H1 (cell line): ENCODE measurements around the gene DDX1. TPM values are rescaled to one million over a fixed set of nuclear protein-coding genes. Genes with fewer than 3 reads are reported as not detected.

Experiments used
- CTCF ChIA-PET: fragments of 300-600 bp; sonication (Branson Sonifier 250); formaldehyde crosslinking; loops from one replicate; lab custom pipeline; 2021; ENCODE audit not compliant: partially characterized antibody; lab: Charles Lee
- POLR2A ChIA-PET: fragments of 300-600 bp; sonication (Branson Sonifier 250); formaldehyde crosslinking; loops from one replicate; lab custom pipeline; 2021; ENCODE audit warnings: inconsistent platforms; ENCODE audit not compliant: partially characterized antibody; lab: Charles Lee
- DNase-seq, 2 experiments: peaks; one replicate each; pipeline versions ENCODE4 v3.0.0 to v3.0.0-alpha.2; 2010 to 2022; ENCODE audit warnings: low spot score in 2 of 2, low read depth in 1 of 2, mixed read lengths in 1 of 2
- FAIRE-seq: peaks from 2 replicates; lab custom pipeline; 2011; peaks lifted over from hg19 to GRCh38; lab: Jason Lieb, UNC
- H2AFZ ChIP-seq: 2 replicates; pipeline ENCODE4 v1.8.1; 2012; ENCODE audit warnings: low read length, inconsistent platforms
- H2AK5ac ChIP-seq: 2 replicates; pipeline ENCODE4 v1.6.1; 2013; ENCODE audit warnings: low read depth, low read length
- H2BK120ac ChIP-seq: replicated peaks from 2 replicates; pipeline ENCODE3; 2013; ENCODE audit warnings: low read depth, low read length, inconsistent platforms
- H2BK12ac ChIP-seq: 2 replicates; pipeline ENCODE4 v1.6.1; 2013; ENCODE audit warnings: low read depth, low read length
- H2BK15ac ChIP-seq: 2 replicates; pipeline ENCODE4 v1.6.1; 2013; ENCODE audit warnings: low read length
- H2BK20ac ChIP-seq: 2 replicates; pipeline ENCODE4 v1.6.1; 2013; ENCODE audit warnings: low read length
- H2BK5ac ChIP-seq: 2 replicates; pipeline ENCODE4 v1.6.1; 2013; ENCODE audit warnings: low read depth, low read length
- H3K14ac ChIP-seq: 2 replicates; pipeline ENCODE4 v1.6.1; 2013; ENCODE audit warnings: inconsistent platforms; ENCODE audit not compliant: insufficient read length
- H3K18ac ChIP-seq: 2 replicates; pipeline ENCODE4 v1.6.1; 2013; ENCODE audit warnings: low read length; ENCODE audit errors: extremely low read depth
- H3K23ac ChIP-seq: 2 replicates; pipeline ENCODE4 v1.6.1; 2013; ENCODE audit warnings: inconsistent platforms; ENCODE audit not compliant: insufficient read length
- H3K23me2 ChIP-seq: 2 replicates; pipeline ENCODE4 v1.6.1; 2013; ENCODE audit warnings: low read depth, low read length
- H3K27ac ChIP-seq: 2 replicates; pipeline ENCODE4 v1.6.1; 2011; ENCODE audit warnings: low read depth, low read length, inconsistent platforms
- H3K27me3 ChIP-seq, 4 experiments: replicated peaks in 1 of 4; 1 replicate in 1 of 4; 2 replicates in 3 of 4; pipeline versions ENCODE4 v1.6.1 to v1.8.1; 2011 to 2013; ENCODE audit warnings: low read length in 3 of 4, mild to moderate bottlenecking in 3 of 4, inconsistent platforms in 2 of 4, mixed read lengths in 2 of 4, moderate library complexity in 1 of 4; ENCODE audit not compliant: control insufficient read depth in 3 of 4, insufficient read depth in 3 of 4; ENCODE audit errors: extremely low read depth in 1 of 4
- H3K36me3 ChIP-seq, 4 experiments: 2 replicates each; pipeline versions ENCODE4 v1.6.1 to v1.8.1; 2011 to 2013; ENCODE audit warnings: mild to moderate bottlenecking in 4 of 4, low read length in 3 of 4, moderate library complexity in 2 of 4, control low read depth in 1 of 4, inconsistent platforms in 1 of 4; ENCODE audit not compliant: insufficient read depth in 4 of 4, control insufficient read depth in 2 of 4
- H3K4ac ChIP-seq: replicated peaks from 2 replicates; pipeline ENCODE3; 2013; ENCODE audit warnings: low read length, low read depth, mixed read lengths, inconsistent platforms; ENCODE audit not compliant: insufficient read length
- H3K4me1 ChIP-seq, 4 experiments: replicated peaks in 1 of 4; 1 replicate in 1 of 4; 2 replicates in 3 of 4; pipeline versions ENCODE4 v1.6.1 to v1.8.1; 2011 to 2013; ENCODE audit warnings: low read length in 3 of 4, inconsistent platforms in 2 of 4, mixed read lengths in 1 of 4; ENCODE audit not compliant: insufficient read depth in 4 of 4, control insufficient read depth in 3 of 4
- H3K4me2 ChIP-seq, 2 experiments: 2 replicates each; pipeline versions ENCODE4 v1.6.1 to v1.8.1; 2011 to 2013; ENCODE audit warnings: low read depth in 2 of 2, low read length in 2 of 2, control low read depth in 1 of 2, inconsistent platforms in 1 of 2, mild to moderate bottlenecking in 1 of 2; ENCODE audit not compliant: insufficient read depth in 1 of 2
- H3K4me3 ChIP-seq, 4 experiments: fragments of 200-600, 300-600 bp in 1 of 4; sonication (generic), shearing (Covaris generic), sonication (Bioruptor Twin) in 1 of 4; 2 replicates each; pipeline versions ENCODE4 v1.5.1 to v1.8.1; 2011 to 2016; ENCODE audit warnings: low read length in 4 of 4, low read depth in 3 of 4, control low read depth in 2 of 4, inconsistent platforms in 2 of 4, mild to moderate bottlenecking in 2 of 4, mixed read lengths in 1 of 4, moderate library complexity in 1 of 4; ENCODE audit not compliant: insufficient read depth in 2 of 4; ENCODE audit errors: extremely low read depth in 1 of 4
- H3K56ac ChIP-seq: replicated peaks from 2 replicates; pipeline ENCODE3; 2013; ENCODE audit warnings: low read depth, mild to moderate bottlenecking, mixed read lengths, low read length, inconsistent platforms; ENCODE audit not compliant: insufficient read length
- H3K79me1 ChIP-seq: 2 replicates; pipeline ENCODE4 v1.6.1; 2013; ENCODE audit warnings: low read depth, low read length, control low read depth
- H3K79me2 ChIP-seq, 2 experiments: 2 replicates each; pipeline versions ENCODE4 v1.6.1 to v1.8.1; 2012 to 2013; ENCODE audit warnings: low read length in 2 of 2, mild to moderate bottlenecking in 2 of 2, inconsistent platforms in 1 of 2; ENCODE audit not compliant: insufficient read depth in 2 of 2, control insufficient read depth in 1 of 2
- H3K9ac ChIP-seq, 4 experiments: replicated peaks in 1 of 4; 1 replicate in 1 of 4; 2 replicates in 3 of 4; pipeline versions ENCODE4 v1.6.1 to v1.8.1; 2011 to 2013; ENCODE audit warnings: low read depth in 3 of 4, low read length in 3 of 4, control low read depth in 2 of 4, mild to moderate bottlenecking in 2 of 4, moderate library complexity in 2 of 4, inconsistent platforms in 1 of 4; ENCODE audit errors: extremely low read depth in 1 of 4
- H3K9me3 ChIP-seq, 2 experiments: 2 replicates each; pipeline versions ENCODE4 v1.6.1 to v1.8.1; 2012 to 2013; ENCODE audit warnings: mild to moderate bottlenecking in 2 of 2, moderate library complexity in 2 of 2, control low read depth in 1 of 2, inconsistent platforms in 1 of 2, low read depth in 1 of 2, low read length in 1 of 2, mixed read lengths in 1 of 2; ENCODE audit not compliant: insufficient read depth in 2 of 2
- H4K20me1 ChIP-seq, 2 experiments: replicated peaks in 1 of 2; 2 replicates each; pipeline versions ENCODE3 to v1.8.1; 2011 to 2013; ENCODE audit warnings: inconsistent platforms in 2 of 2, low read length in 2 of 2, mild to moderate bottlenecking in 1 of 2; ENCODE audit not compliant: insufficient read depth in 2 of 2, control insufficient read depth in 1 of 2
- H4K5ac ChIP-seq: 2 replicates; pipeline ENCODE4 v1.6.1; 2013; ENCODE audit warnings: low read length, low read depth, mixed read lengths, inconsistent platforms; ENCODE audit not compliant: insufficient read length
- H4K8ac ChIP-seq: 2 replicates; pipeline ENCODE4 v1.8.0; 2013; ENCODE audit warnings: mild to moderate bottlenecking, moderate library complexity, low read length, inconsistent platforms; ENCODE audit not compliant: insufficient read depth; ENCODE audit errors: extremely low read depth
- H4K91ac ChIP-seq: replicated peaks from 2 replicates; pipeline ENCODE3; 2013; ENCODE audit warnings: low read length, mixed read lengths, inconsistent platforms; ENCODE audit not compliant: insufficient read length
- ATF2 ChIP-seq: IDR thresholded peaks from 2 replicates; pipeline ENCODE4 v1.6.1; 2012; ENCODE audit warnings: low read length, inconsistent platforms
- CBX5 ChIP-seq: fragments of 300-800, 300-1000 bp; sonication (generic); IDR thresholded peaks from 2 replicates; pipeline ENCODE4 v1.7.1; 2016; ENCODE audit warnings: antibody characterized with exemption, low read length, low read depth
- CHD2 ChIP-seq: IDR thresholded peaks from 2 replicates; pipeline ENCODE4 v1.6.1; 2012; ENCODE audit warnings: low read length, improper control_type of control experiment
- EP300 ChIP-seq, 2 experiments: IDR thresholded peaks; 1 replicate in 1 of 2; 2 replicates in 1 of 2; pipeline ENCODE4 v1.6.1; 2011 to 2012; ENCODE audit warnings: low read depth in 2 of 2, low read length in 2 of 2, mild to moderate bottlenecking in 2 of 2, borderline replicate concordance in 1 of 2, inconsistent platforms in 1 of 2, moderate library complexity in 1 of 2
- FOSL1 ChIP-seq: IDR thresholded peaks from 2 replicates; pipeline ENCODE4 v1.6.1; 2011; ENCODE audit warnings: mild to moderate bottlenecking, low read depth, low read length, moderate library complexity; ENCODE audit not compliant: insufficient read depth
- MAFK ChIP-seq: IDR thresholded peaks from 2 replicates; pipeline ENCODE4 v1.6.1; 2012; ENCODE audit warnings: low read depth, mild to moderate bottlenecking, improper control_type of control experiment, low read length
- NANOG ChIP-seq: IDR thresholded peaks from 2 replicates; pipeline ENCODE4 v1.6.1; 2011; ENCODE audit warnings: low read length, low read depth, mild to moderate bottlenecking, inconsistent platforms; ENCODE audit not compliant: insufficient read depth, poor library complexity, severe bottlenecking
- PHF8 ChIP-seq: fragments of 200-600 bp; sonication (generic); conservative IDR thresholded peaks from 2 replicates; pipeline ENCODE4 v1.7.1; 2012; ENCODE audit warnings: low read depth, mild to moderate bottlenecking, inconsistent platforms, low read length, moderate library complexity
- POLR2A ChIP-seq, 2 experiments: IDR thresholded peaks; 1 replicate in 1 of 2; 2 replicates in 1 of 2; pipeline ENCODE4 v1.6.1; 2011; ENCODE audit warnings: low read depth in 2 of 2, low read length in 2 of 2, mild to moderate bottlenecking in 2 of 2; ENCODE audit errors: control extremely low read depth in 1 of 2
- SIN3A ChIP-seq, 2 experiments: IDR thresholded peaks in 1 of 2; conservative IDR thresholded peaks in 1 of 2; 2 replicates each; pipeline ENCODE4 v1.6.1; 2011 to 2012; ENCODE audit warnings: low read length in 2 of 2, improper control_type of control experiment in 1 of 2, low read depth in 1 of 2, mild to moderate bottlenecking in 1 of 2
- WGBS, 2 experiments: shearing (Covaris generic) in 1 of 2; methylation state at CpG; one replicate each; pipeline versions ENCODE4 v1.1.6 to v1.1.7; 2013 to 2015; ENCODE audit warnings: low lambda C conversion rate in 2 of 2, mixed read lengths in 2 of 2, inconsistent platforms in 1 of 2, low coverage in 1 of 2, missing lambda C conversion rate in 1 of 2; ENCODE audit not compliant: insufficient replicate concordance in 2 of 2, insufficient coverage in 1 of 2, insufficient read length in 1 of 2; ENCODE audit errors: extremely low coverage in 1 of 2, missing lambda C conversion rate in 1 of 2; 5-methylcytosine and 5-hydroxymethylcytosine counted together
- polyA plus RNA-seq, 7 experiments: library from polyadenylated mRNA; depleted of rRNA in 3 of 7; stranded (reverse) in 5 of 7; unstranded in 2 of 7; fragments of >200 nt in 5 of 7; fragments of 200-250 nt in 2 of 7; gene quantifications; 1 replicate in 5 of 7; 2 replicates in 1 of 7; 4 replicates in 1 of 7; pipeline versions ENCODE4 v1.2.1 to v1.2.3, GENCODE V29; 2011 to 2013; ENCODE audit warnings: missing spikeins in 2 of 7, mixed read lengths in 2 of 7
- total RNA-seq: library from RNA; stranded (reverse); fragmentation: NEBNext Ultra II Directional; extraction: Animal tissue kit (Norgen Biotek cat#: 25700); gene quantifications from 2 replicates; pipeline ENCODE4 v1.2.1, GENCODE V29; 2021

The DDX1 gene
- total and polyA plus RNA-seq, 2 of the 8 experiments (the other 6 are each of a cell fraction or from before 2014, with no cell fraction given): 51.1 to 161 TPM

- CTCF ChIA-PET: interaction anchor here (0.6 to 2.0 kb wide), 8 partner anchors 22 to 147 kb away, joined by 3 to 7 read pairs (median 4); no protein-coding TSS in a partner anchor
- no peak overlapping the region for H2BK5ac ChIP-seq
- no peak overlapping the region for H3K27ac ChIP-seq
- H3K79me1 ChIP-seq: no peaks in the 10 kb centered on the region
- H4K91ac ChIP-seq: no peak overlapping the region
- H3K4me1 ChIP-seq: peaks cover 0 to 2% (median 0%) of the 10 kb centered on the region in 4 experiments; a peak in 1 of 7 replicates
- H3K9me3 ChIP-seq: peaks cover 3% of the 10 kb centered on the region in 2 experiments; a peak in 2 of 4 replicates
- no peaks in the 10 kb centered on the region; the same call in 1 of the 2 replicates for H3K23me2 ChIP-seq
- POLR2A ChIA-PET: interaction anchor here (1.7 to 2.3 kb wide), 2 partner anchors 26 to 80 kb away, joined by 3 to 6 read pairs; no protein-coding TSS in a partner anchor
- no peak overlapping the region for H3K56ac ChIP-seq
- 93 to 100% methylated on average over 1 to 4 of the region's 4 CpGs for WGBS, 2 experiments
- no peak overlapping the region for H2BK15ac ChIP-seq
- no peak for FAIRE-seq
- no peak overlapping the region for H3K4me3 ChIP-seq
- no peak overlapping the region for H2AK5ac ChIP-seq
- no peak overlapping the region for H2AFZ ChIP-seq
- DNase-seq: no peak
- no peak overlapping the region for H3K18ac ChIP-seq
- H4K20me1 ChIP-seq: no peaks in the 10 kb centered on the region
- no peak overlapping the region for H3K14ac ChIP-seq
- H3K23ac ChIP-seq: no peak overlapping the region
- no peak overlapping the region for H2BK20ac ChIP-seq
- no peak overlapping the region for H2BK12ac ChIP-seq
- H3K4ac ChIP-seq: no peak overlapping the region
- no peak overlapping the region for H3K4me2 ChIP-seq
- H3K9ac ChIP-seq: no peak overlapping the region
- no peaks in the 10 kb centered on the region for H3K36me3 ChIP-seq
- H4K8ac ChIP-seq: no peak overlapping the region
- no peak overlapping the region for H2BK120ac ChIP-seq
- H3K79me2 ChIP-seq: no peaks in the 10 kb centered on the region
- H4K5ac ChIP-seq: no peak overlapping the region
- H3K27me3 ChIP-seq: no peaks in the 10 kb centered on the region
- TF ChIP-seq FOSL1: no peak
- TF ChIP-seq EP300 (IDR thresholded peaks at IDR 0.05; ENCODE audit: borderline replicate concordance in 1 of 2, low read depth in 2 of 2, low read length in 2 of 2): no peak
- no peak for TF ChIP-seq PHF8
- TF ChIP-seq CHD2: no peak
- TF ChIP-seq ATF2: no peak
- no peak for TF ChIP-seq POLR2A (IDR thresholded peaks at IDR 0.05; ENCODE audit: control extremely low read depth in 1 of 2, low read depth in 2 of 2, low read length in 2 of 2)
- no peak for TF ChIP-seq SIN3A (conservative IDR thresholded peaks at IDR 0.05 in 1 of 2, IDR thresholded peaks at IDR 0.05 in 1 of 2; ENCODE audit: low read depth in 1 of 2, low read length in 2 of 2)
- no peak for TF ChIP-seq MAFK
- no peak for TF ChIP-seq CBX5
- no peak for TF ChIP-seq NANOG
These were observed 76.3 kb downstream of the DDX1 start for GRCh38 chr2:15667809-15668556.
